ENCODE measurements around the gene EDIL3.

- no peak for TF ChIP-seq EZH2 (conservative IDR thresholded peaks at IDR 0.05; ENCODE audit: low read depth, low read length)
- no peak for TF ChIP-seq MTERF4 (CRISPR knock-in tag; IDR thresholded peaks at IDR 0.05)
- TF ChIP-seq, protein P1, sequence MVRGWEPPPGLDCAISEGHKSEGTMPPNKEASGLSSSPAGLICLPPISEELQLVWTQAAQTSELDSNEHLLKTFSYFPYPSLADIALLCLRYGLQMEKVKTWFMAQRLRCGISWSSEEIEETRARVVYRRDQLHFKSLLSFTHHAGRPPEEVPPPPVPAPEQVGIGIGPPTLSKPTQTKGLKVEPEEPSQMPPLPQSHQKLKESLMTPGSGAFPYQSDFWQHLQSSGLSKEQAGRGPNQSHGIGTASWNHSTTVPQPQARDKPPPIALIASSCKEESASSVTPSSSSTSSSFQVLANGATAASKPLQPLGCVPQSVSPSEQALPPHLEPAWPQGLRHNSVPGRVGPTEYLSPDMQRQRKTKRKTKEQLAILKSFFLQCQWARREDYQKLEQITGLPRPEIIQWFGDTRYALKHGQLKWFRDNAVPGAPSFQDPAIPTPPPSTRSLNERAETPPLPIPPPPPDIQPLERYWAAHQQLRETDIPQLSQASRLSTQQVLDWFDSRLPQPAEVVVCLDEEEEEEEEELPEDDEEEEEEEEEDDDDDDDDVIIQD (CRISPR knock-in tag; IDR thresholded peaks at IDR 0.05; ENCODE audit: low read depth), result no peak
- no peak for TF ChIP-seq DNMT1 (CRISPR knock-in tag; IDR thresholded peaks at IDR 0.05)
- TF ChIP-seq, protein P2, sequence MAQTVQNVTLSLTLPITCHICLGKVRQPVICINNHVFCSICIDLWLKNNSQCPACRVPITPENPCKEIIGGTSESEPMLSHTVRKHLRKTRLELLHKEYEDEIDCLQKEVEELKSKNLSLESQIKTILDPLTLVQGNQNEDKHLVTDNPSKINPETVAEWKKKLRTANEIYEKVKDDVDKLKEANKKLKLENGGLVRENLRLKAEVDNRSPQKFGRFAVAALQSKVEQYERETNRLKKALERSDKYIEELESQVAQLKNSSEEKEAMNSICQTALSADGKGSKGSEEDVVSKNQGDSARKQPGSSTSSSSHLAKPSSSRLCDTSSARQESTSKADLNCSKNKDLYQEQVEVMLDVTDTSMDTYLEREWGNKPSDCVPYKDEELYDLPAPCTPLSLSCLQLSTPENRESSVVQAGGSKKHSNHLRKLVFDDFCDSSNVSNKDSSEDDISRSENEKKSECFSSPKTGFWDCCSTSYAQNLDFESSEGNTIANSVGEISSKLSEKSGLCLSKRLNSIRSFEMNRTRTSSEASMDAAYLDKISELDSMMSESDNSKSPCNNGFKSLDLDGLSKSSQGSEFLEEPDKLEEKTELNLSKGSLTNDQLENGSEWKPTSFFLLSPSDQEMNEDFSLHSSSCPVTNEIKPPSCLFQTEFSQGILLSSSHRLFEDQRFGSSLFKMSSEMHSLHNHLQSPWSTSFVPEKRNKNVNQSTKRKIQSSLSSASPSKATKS (CRISPR knock-in tag; IDR thresholded peaks at IDR 0.05), result no peak
Observed at GRCh38 chr5:83991566-83992224, 393.0 kb downstream of the EDIL3 start.

Data from HepG2 (cell line).